ENCODE measurements around the gene TIPARP.
"Not testable (repeated sequence)": the region's sequence is repeated elsewhere in the genome, so short reads cannot be mapped to it uniquely, and the experiment has no call there.

The TIPARP gene

GRCh38 chr3:156648086-156648485 lies 26.3 kb upstream of the TIPARP start:
- DNase-seq = no peak

- no peak for DNase-seq
Measured at GRCh38 chr3:156649681-156650080, 24.7 kb upstream of the TIPARP start.

DNA sequence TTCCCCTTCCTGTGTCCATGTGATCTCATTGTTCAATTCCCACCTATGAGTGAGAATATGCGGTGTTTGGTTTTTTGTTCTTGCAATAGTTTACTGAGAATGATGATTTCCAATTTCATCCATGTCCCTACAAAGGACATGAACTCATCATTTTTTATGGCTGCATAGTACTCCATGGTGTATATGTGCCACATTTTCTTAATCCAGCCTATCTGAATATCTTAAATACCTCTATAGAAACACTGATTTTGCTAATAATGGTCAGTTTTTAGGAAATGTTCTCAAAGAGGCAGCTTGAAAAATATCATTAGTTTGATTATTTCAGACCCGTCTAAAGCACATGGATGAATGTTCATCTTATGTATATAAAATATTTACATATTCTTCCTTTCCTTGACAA lies 21.7 kb upstream of the TIPARP start:
- not testable (repeated sequence) for DNase-seq

DNA sequence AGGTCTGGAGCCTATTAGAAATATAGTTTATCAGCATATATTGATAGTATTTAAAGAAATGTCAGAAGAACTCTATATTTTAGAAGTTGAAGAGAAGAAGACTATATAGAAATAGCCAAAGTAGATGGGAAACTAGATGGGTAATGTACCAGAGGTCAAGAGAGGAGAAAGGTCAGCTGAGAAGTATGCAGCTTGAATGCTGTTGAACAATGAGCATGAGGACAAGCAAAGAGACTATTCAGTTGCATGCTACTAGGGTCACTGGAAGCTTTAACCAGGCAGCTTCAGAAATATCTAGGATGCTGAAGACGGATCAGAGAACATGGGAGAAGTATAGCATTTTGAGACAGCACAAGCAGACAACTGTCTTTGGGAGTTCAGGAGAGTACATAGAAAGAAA lies 19.6 kb upstream of the TIPARP start:
- no peak for DNase-seq

- peak in 2 of 56 donors; percentile 5 to 13 for DNase-seq
Measured at GRCh38 chr3:156655819-156656550, 18.4 kb upstream of the TIPARP start.

GRCh38 chr3:156657440-156657839 lies 16.9 kb upstream of the TIPARP start:
- DNase-seq = no peak

- no peak for DNase-seq
Measured at GRCh38 chr3:156657862-156658731, 16.3 kb upstream of the TIPARP start.

- DNase-seq = no peak
Measured at GRCh38 chr3:156658732-156659090, 15.7 kb upstream of the TIPARP start.

DNA sequence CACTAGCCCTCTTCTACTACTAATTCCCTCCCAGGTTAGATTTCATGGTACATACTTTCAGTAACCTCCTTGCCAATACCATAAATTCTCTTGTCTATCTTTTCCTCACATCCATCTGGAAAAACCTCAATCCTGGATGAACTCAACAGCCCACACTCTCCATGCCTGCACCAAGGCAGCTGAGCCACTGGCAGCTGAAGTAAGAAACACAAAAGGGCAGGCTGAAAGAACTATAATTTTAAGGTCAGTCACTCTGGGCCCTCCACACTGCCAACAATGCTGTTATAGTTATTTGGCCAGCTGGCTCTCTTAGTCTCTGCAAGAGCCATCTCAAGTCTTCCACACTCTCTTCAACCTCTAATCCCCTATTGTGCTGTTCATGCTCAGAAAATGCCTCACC lies 15.1 kb upstream of the TIPARP start:
- DNase-seq = peak in 6 of 56 donors; percentile 0 to 37 (median 18)

GRCh38 chr3:156661155-156661554 lies 13.2 kb upstream of the TIPARP start:
- no peak for DNase-seq

- DNase-seq = no peak
Measured at GRCh38 chr3:156664011-156664830, 10.2 kb upstream of the TIPARP start.

DNA sequence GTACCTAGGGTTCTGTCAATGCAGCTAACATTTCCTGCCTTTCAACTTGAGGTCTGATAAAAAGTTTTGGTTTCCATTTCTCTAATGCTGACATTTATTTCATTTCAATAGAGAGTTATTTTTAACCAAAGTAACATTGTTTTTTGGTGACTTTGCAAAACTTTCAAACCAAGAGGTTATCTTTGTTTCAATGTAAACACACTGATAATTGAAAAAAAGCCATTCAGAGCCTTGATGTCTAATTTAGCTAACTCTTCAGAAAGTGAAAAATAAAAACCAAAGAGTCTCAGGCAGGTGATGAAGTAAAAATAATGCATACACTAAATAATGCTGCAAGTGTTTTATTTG lies 9.6 kb upstream of the TIPARP start:
- no peak for DNase-seq

DNA sequence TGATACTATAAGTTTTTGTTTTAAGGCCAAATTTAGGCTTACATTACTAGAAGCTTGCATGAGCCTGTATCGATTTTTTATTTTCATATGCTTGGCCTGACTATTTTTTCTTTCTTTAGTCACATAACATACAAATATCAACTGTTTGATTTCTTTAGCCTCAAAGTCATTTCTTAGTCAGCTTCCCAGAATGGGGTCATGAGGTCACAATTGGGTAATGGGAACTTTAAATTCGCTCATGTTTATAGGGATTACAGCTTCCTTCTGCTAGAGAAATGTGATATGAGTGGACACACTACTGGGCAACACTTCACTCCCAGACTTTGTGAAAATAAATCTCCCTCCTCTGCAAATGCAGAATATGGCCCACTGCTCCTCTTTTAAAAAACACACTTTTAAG lies 9.1 kb upstream of the TIPARP start:
- no peak for DNase-seq

GRCh38 chr3:156666073-156666472 lies 8.3 kb upstream of the TIPARP start:
- no peak for DNase-seq

- DNase-seq = no peak
Measured at GRCh38 chr3:156668073-156668763, 6.2 kb upstream of the TIPARP start.

DNA sequence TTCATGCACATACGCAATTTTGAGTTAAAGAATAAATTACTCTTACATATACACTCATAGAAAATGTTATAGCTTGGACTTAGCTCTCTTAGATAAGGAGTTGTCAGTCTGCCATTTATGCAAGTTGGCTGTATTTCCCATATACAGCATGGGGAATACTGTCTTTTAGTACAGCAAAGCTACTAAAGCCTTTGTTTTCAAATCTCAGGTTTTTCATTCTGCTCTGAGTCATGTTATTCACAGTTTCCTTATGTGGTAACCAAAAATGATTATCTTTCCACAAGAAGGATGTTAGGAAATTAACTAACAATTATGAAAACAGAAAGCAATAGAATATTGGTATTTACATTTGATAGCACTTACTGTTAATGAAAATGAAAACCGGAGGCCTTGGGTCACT lies 4.3 kb upstream of the TIPARP start:
- no peak for DNase-seq

- DNase-seq = no peak
Measured at GRCh38 chr3:156670652-156671051, 3.7 kb upstream of the TIPARP start.

DNA sequence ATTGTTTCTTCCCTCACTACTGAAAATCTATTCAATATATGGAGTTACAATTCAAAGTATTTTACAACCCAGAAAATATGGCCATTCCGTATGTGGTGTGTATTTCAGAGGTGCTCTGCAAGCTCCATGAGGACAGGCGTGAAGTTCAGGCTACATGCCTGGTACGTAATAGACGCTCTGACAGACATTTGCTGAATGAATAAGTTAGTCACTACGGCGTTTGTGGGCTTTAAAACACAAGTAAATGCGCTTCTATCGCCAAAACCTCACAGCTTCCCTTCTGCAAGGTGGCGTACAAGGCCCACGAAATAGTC lies 701 bp upstream of the TIPARP start:
- no peak for DNase-seq

- peak in 38 of 56 donors; percentile 8 to 71 (median 40) for DNase-seq
Measured at GRCh38 chr3:156674911-156675829, 780 bp downstream of the TIPARP start.
